Measurements from ENCODE around the gene RGL1.

DNA sequence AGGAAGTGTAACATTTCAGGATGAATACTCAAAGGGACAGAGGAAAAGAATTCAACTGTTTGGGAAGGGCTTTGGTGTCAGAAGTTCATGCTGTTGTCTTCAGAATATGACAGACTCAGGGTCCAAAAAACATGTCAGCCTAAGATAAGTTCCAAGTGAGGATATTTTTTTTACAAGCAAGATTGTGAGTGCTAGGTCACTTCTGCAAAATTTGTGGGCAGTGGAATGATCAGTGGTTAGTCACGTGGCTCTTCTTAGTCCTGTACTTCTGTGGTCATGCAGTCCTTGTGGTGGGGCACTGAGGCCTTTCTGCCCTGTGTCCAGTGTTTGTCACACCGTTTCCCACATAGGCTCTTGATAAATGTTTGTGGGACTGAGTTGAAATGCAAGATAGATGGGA lies 5.2 kb downstream of the RGL1 start:
- TF ChIP-seq, protein P1, sequence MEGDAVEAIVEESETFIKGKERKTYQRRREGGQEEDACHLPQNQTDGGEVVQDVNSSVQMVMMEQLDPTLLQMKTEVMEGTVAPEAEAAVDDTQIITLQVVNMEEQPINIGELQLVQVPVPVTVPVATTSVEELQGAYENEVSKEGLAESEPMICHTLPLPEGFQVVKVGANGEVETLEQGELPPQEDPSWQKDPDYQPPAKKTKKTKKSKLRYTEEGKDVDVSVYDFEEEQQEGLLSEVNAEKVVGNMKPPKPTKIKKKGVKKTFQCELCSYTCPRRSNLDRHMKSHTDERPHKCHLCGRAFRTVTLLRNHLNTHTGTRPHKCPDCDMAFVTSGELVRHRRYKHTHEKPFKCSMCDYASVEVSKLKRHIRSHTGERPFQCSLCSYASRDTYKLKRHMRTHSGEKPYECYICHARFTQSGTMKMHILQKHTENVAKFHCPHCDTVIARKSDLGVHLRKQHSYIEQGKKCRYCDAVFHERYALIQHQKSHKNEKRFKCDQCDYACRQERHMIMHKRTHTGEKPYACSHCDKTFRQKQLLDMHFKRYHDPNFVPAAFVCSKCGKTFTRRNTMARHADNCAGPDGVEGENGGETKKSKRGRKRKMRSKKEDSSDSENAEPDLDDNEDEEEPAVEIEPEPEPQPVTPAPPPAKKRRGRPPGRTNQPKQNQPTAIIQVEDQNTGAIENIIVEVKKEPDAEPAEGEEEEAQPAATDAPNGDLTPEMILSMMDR (IDR thresholded peaks at IDR 0.05), result no peak
- TF ChIP-seq POLR2A (IDR thresholded peaks at IDR 0.05), result no peak
